GM12865 (cell line): Measurements from ENCODE around the gene RASSF8.
A peak's percentile ranks its signal among the peaks of the same experiment; 100 is the strongest.

Experiments
- DNase-seq: peaks from one replicate; pipeline ENCODE4 v3.0.0; 2010; ENCODE audit warnings: low read depth
- H3K4me3 ChIP-seq: 2 replicates; pipeline ENCODE4 v1.5.1; 2011; ENCODE audit warnings: mild to moderate bottlenecking, low read depth, low read length, control low read depth
- TF ChIP-seq, protein P1 (sequence below): IDR thresholded peaks from 2 replicates; pipeline ENCODE4 v1.5.1; 2011; ENCODE audit warnings: low read length, control low read depth, low read depth, inconsistent platforms; ENCODE audit not compliant: insufficient read depth; ENCODE audit errors: missing control alignments

The RASSF8 gene, protein sequence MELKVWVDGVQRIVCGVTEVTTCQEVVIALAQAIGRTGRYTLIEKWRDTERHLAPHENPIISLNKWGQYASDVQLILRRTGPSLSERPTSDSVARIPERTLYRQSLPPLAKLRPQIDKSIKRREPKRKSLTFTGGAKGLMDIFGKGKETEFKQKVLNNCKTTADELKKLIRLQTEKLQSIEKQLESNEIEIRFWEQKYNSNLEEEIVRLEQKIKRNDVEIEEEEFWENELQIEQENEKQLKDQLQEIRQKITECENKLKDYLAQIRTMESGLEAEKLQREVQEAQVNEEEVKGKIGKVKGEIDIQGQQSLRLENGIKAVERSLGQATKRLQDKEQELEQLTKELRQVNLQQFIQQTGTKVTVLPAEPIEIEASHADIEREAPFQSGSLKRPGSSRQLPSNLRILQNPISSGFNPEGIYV

DNA sequence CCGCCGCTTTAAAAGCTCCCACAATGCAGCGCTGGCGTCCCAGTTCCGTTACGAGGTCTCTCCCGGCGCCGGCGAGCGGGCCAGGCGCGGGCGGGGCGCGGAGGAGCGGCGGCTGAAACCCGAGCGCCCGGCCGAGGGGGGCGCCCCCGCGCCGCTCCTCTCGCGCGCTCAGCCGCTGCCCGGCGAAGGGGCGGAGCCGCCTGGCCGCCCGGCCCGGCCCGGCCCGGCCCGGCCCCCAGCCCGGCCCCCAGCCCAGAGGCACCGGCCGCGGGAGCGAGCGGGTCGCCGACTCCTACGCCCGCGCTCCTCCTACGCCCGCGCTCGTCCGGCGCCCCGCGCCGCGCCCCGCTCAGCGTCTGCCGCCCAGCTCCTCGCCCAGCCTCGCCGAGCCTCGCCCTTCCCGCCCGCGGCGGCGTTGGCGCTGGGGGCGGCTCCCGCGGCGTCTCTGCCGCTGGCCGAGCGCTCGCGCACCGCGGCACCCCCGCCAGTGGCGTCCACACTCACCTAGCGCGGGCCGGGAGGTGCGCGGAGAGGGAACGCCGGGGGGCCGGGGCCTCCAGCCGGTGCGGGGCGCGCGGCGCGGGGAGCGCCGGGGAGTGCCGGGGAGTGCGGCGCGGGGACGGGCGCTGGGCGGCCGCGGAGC is at the start of gene RASSF8:
RASSF8 (plus strand) TSS at position 255 of the 643 bp plus-strand sequence. CDS start 96,662 bp downstream, outside the sequence.
- DNase-seq, result peak; percentile 54
- TF ChIP-seq, protein P1, sequence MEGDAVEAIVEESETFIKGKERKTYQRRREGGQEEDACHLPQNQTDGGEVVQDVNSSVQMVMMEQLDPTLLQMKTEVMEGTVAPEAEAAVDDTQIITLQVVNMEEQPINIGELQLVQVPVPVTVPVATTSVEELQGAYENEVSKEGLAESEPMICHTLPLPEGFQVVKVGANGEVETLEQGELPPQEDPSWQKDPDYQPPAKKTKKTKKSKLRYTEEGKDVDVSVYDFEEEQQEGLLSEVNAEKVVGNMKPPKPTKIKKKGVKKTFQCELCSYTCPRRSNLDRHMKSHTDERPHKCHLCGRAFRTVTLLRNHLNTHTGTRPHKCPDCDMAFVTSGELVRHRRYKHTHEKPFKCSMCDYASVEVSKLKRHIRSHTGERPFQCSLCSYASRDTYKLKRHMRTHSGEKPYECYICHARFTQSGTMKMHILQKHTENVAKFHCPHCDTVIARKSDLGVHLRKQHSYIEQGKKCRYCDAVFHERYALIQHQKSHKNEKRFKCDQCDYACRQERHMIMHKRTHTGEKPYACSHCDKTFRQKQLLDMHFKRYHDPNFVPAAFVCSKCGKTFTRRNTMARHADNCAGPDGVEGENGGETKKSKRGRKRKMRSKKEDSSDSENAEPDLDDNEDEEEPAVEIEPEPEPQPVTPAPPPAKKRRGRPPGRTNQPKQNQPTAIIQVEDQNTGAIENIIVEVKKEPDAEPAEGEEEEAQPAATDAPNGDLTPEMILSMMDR, result no peak
- H3K4me3 ChIP-seq, result peak within 1 kb of the TSS; percentile 52

DNA sequence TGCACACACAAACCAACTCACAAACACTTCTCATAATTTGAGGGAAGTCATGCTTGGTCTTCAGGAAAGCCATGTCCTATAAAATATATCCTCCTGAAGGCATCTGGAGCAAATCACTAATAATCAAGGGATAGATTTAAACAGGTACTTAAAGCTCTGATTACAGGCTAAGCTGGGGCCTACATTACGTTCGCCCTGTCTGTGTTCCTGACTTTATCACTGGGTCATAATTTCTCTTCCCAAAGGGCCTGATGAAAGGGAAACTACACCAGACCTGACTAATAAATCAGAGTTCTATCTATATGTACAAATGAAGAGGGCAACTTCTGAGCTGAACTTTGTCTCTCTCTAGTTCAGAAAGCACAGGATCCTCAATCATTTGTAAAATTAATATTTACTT is 43.9 kb upstream of the RASSF8 start:
- no peak for DNase-seq
- H3K4me3 ChIP-seq, result no peak overlapping the region
- TF ChIP-seq, protein P1, result no peak

DNA sequence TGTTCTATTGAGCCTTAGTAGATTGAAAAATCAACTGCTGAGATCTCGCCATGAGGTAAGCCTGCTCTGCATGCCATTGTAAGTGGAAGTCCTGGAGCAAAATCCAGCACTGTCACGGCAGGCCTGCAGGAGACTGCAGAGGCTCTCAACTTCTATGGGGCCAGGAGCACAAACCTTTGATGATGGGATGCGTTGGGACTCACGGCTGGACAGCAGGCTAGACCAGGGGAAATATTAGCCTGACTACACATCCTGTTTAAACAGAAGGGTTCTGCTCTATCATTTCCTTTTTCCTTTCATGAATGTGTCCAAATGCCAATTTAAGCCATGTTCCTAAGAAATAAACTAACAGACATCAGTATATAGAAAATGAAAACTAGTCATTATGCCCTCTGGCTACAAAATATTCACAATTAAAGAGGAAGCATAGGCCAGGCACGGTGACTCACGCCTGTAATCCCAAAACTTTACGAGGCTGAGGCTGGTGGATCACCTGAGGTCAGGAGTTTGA is 33.9 kb upstream of the RASSF8 start:
- no peak for DNase-seq
- no peak overlapping the region for H3K4me3 ChIP-seq
- TF ChIP-seq, protein P1, result no peak

DNA sequence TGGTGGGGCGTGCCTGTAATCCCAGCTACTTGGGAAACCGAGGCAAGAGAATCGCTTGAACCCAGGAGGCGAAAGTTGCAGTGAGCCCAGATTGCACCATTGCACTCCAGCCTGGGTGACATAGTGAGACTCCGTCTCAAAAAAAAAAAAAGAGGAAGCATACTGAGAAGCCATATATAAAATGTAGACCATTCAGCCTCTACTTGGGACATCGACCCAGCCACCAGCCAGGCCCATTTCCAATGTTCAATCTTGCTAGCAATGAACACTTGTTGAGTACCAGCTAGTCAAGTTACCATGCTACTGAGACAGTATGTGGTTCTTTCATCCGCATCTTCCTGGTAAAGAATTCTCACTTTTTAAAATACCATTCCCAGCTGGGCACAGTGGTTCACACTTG is 33.4 kb upstream of the RASSF8 start:
- TF ChIP-seq, protein P1, result no peak
- no peak overlapping the region for H3K4me3 ChIP-seq
- no peak for DNase-seq

DNA sequence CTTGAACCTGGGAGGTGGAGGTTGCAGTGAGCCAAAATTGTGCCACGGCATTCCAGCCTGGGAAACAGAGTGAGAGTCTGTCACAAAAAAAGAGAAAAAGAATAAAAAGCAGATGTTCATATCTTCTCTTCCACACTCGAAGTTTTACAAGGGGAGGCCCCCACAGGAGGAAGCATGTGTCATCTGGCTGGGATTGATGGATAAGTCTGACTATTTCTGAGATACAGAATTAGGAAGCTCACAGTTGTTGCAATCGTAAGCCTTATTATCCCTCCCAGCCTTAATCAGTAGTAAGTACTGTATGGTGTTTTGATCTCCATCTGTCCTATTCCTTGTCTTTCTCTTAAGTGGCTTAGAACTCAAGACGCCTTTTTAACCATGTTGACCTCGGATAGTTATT is 31.9 kb upstream of the RASSF8 start:
- no peak overlapping the region for H3K4me3 ChIP-seq
- TF ChIP-seq, protein P1, result no peak
- no peak for DNase-seq

DNA sequence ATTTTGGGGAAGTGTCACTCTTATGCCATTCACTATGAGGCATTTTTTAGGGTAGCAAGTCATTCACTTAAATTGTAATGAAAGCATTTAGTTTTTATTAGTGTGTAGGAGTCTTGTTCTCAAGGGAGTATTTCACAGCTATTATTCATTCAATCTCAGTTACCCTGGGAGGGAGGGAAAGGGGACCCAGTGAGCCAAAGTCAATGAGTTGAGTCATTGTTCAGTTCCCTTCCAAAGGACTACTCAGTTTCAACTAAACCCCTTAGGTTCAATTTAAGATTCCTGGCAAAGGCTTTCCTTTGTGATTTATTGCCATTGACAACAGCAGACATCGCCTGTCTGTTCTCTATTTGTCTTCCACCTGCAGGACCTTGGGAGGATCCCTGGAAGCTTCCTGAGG is 29.3 kb upstream of the RASSF8 start:
- DNase-seq, result no peak
- TF ChIP-seq, protein P1, result no peak

DNA sequence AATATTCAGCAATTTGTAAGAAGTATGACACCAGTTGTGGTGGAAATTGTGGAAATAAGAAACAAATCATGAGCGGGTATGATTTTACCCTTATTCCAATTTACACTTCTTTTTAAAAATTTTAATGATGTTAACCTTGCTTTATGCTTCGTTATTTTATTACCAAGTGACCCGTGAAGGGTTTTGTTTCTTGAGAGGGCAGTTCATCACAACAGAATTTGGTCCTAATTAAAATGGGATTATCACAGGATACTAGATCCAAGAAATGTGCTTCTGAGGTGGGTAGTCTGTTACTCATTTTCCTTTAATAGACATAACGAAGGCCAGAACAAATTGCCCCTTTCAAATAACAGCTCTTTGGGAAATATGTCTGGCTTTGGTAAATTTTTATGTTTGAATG is 25.5 kb upstream of the RASSF8 start:
- TF ChIP-seq, protein P1, result no peak
- no peak overlapping the region for H3K4me3 ChIP-seq
- no peak for DNase-seq

More for the DNA sequence above, 29.3 kb upstream of the RASSF8 start:
- H3K4me3 ChIP-seq, result no peak overlapping the region
